ENCODE results near the gene CEP295NL.

DNA sequence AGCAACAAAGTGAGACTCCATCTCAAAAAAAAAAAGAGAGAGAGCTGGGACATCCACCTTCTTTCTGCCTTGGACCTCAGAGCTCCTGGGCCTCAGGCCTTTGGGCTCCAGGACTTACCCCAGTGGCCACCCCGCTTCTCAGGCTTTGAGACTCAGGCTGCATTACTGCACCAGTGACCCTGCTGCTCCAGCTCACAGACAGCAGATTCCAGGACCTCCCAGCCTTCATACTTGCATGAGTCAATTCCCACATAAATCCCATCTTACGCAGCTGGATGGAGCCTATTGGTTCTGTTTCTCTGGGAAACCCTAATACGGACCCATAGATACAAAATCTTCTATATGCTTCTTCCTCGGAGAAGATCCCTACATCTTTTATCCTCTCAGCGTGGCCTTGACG lies 2.1 kb upstream of the CEP295NL start:
- TF ChIP-seq, protein P1, sequence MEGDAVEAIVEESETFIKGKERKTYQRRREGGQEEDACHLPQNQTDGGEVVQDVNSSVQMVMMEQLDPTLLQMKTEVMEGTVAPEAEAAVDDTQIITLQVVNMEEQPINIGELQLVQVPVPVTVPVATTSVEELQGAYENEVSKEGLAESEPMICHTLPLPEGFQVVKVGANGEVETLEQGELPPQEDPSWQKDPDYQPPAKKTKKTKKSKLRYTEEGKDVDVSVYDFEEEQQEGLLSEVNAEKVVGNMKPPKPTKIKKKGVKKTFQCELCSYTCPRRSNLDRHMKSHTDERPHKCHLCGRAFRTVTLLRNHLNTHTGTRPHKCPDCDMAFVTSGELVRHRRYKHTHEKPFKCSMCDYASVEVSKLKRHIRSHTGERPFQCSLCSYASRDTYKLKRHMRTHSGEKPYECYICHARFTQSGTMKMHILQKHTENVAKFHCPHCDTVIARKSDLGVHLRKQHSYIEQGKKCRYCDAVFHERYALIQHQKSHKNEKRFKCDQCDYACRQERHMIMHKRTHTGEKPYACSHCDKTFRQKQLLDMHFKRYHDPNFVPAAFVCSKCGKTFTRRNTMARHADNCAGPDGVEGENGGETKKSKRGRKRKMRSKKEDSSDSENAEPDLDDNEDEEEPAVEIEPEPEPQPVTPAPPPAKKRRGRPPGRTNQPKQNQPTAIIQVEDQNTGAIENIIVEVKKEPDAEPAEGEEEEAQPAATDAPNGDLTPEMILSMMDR (IDR thresholded peaks at IDR 0.05): no peak
- TF ChIP-seq POLR2A (IDR thresholded peaks at IDR 0.05): no peak

Data from gastroesophageal sphincter (tissue), 3 donors.